ENCODE results near the gene SLC5A10.
"Not testable (repeated sequence)": the region's sequence is repeated elsewhere in the genome, so short reads cannot be mapped to it uniquely, and the experiment has no call there.

The SLC5A10 gene

DNA sequence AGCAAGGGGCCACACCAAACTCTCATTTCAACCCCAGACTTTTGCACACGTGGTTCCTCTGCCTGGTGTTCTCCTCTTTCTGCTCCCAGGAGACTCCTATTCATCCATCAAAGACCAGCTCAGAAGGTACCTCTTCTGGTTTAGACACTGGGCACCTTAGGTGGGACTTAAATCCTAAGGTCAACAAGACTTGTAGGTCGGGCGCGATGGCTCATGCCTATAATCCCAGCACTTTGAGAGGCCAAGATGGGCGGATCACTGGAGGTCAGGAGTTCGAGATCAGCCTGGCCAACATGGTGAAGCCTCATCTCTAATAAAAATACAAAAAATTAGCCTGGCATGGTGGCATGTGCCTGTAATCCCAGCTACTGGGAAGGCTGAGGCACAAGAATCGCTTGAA, 95.5 kb downstream of the SLC5A10 start:
- DNase-seq = not testable (repeated sequence)

DNA sequence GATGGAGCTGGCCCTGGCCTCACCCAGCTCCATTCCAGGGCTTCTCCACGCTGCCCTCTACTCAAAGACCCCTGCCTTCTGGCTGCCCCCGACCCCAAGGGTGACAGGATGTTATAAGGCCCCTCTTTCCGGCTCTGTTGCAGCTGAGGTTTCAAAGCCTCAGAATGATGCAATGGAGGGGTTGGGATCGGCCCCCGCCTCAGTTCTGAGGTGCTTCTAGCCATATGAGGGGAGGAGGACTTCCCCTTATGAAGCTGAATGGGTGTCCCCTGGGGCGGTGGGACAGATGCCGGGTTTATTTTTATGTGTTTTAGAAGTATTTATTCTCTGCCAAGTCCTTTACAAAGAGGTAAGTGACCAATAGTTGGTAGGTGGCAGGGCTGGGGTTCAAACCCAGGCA, 96.9 kb downstream of the SLC5A10 start:
- not testable (repeated sequence) for DNase-seq

GRCh38 chr17:19055447-19055846, 103.5 kb downstream of the SLC5A10 start:
- not testable (repeated sequence) for DNase-seq

GRCh38 chr17:19062009-19062717, 110.2 kb downstream of the SLC5A10 start:
- not testable (repeated sequence) for DNase-seq

GRCh38 chr17:19062718-19063325, 110.9 kb downstream of the SLC5A10 start:
- not testable (repeated sequence) for DNase-seq

DNA sequence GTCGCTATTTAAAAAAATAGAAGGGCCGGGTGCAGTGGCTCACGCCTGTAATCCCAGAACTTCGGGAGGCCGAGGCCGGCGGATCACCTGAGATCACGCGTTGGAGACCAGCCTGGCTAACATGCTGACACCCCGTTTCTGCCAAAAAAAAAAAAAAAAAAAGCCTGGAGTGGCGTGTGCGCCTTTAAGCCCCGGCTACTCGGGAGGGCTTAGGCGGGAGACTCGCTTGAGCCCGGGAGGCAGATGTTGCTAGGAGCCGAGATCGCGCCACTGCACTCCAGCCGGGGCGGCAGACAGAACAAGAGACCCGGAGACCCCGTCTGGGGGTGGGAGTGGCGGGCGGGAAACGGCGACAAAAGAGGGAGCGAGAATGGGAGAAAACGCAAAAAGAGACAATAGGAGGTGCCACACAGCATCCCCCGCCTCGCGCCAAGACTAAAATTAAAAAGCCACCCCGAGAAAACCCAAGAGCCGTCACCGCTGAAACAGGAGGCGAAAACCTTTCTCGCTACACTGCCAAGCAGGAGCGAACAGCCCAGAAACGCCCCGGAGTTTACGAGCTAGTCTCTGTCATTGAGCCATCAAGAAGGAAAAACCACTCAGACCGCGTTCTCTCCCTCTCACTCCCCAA, 111.5 kb downstream of the SLC5A10 start:
- DNase-seq = not testable (repeated sequence)

DNA sequence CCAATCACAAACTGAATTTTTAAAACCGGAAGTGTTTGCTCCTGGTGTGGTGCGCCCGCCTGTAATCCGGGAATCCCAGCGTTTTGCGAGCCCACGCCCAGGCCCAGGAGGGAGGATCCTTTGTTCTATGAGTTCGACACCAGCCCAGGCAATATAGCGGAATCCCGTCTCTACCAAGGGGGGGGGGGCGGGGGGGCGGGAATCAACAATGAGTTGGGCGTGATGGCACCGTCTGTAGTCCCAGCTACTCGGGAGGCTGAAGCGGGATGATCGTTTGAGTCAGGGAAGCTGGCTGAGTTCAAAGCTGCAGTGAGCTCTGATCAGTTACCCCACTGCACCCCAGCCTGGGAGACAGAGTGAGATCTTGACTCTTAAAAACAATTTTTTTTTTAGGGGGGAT, 112.4 kb downstream of the SLC5A10 start:
- not testable (repeated sequence) for DNase-seq

DNA sequence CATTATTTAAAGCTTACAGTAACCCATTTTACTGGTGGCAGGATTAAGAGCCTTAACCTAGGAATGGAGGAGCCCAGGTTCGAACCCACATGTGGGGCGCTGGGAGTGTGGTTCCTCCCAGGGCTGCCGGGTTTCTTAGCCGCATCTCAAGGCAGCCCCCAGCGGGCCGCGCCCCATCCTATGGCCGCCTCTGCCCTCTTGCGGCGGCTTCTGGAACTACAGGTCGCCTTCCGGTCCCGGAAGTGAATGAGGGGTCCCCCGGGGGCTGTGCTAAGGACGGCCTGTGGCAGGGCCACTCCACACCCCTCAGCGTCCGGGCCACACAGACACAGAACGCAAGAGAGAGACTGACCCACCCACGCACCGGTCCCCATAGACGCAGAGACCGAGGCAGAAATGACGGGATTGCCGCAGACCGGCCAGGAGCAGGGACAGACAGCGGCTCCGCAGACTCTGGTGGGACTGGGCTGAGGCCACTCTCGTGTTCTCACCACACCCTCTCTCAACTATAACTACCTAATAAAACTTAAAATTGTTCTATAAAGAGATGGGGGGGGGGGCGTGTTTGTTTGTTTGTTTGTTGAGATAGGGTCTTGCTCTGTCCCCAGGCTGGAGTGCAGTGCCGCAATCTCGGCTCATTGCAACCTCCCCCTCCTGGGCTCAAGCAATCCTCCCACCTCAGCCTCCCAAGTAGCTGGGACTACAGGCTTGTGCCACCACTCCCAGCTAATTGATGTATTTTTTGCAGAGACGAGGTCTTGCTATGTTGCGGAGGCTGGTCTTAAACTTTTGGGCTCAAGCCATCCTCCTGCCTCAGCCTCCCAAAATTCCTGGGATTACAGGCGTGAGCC, 118.6 kb downstream of the SLC5A10 start:
- DNase-seq = not testable (repeated sequence)
